ENCODE results near the gene NME9. TPM values are rescaled to one million over a fixed set of nuclear protein-coding genes. Genes with fewer than 3 reads are reported as not detected.

The NME9 gene
- total RNA-seq, 1 experiment from 2014 or later, result 0.35 TPM

DNA sequence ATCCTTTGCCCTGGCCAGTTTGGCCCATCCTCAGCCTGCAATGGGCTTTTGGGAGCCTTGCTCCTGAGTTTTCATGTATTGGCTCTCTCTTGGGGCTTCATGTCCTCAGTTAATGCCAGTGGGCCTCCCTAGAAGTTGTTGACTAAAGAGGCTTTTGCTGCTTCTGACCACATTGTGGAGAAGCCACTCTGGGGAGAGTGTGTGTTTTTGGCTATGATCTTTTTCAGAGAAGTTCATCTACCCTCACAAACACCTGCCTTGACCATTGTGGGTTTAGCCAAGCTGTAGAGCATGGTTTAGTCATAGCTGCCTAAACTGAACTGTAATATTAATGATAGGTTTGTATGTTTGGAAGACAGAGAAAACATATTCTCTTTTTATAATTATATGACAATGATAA is 24.7 kb upstream of the NME9 start:
- no peak overlapping the region for H3K4me3 ChIP-seq (ENCODE audit: insufficient read depth, low read depth, low read length)
- H3K27me3 ChIP-seq (ENCODE audit: control insufficient read depth, insufficient read depth, low read length), result no peaks in the 10 kb centered on the region
- no peaks in the 10 kb centered on the region for H3K36me3 ChIP-seq (replicated peaks; ENCODE audit: control insufficient read depth, insufficient read depth, low read length)
- no peak for DNase-seq

DNA sequence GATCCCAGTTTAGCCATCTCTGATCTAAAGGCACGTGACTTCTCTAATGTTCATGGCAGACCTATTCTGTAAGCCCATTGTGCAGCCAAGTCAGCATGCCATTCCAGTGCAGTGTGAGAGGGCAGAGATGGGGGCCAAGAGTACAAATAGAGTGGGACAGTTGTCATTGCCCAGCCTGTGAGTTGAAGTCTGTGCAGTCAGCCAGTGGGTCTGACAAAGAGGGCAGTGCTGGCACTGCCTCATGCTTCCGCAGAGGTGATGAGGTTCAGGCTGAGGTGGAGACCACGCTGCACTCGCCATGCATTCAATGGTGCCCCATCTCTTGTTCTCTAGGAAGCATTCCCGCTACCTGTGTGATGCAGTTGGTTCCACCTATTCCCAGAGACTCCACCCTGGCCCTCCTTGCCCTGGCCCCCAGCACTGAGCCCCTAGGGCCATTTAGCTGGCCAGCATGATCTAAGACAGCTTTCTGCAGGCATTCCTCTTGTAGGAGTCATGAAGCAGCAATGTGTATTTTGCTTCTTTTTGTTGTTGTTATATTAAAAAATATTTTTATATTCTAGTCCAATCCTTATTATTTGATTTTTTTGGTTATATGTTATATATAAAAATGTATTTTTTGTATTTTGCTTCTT is 22.4 kb upstream of the NME9 start:
- no peaks in the 10 kb centered on the region for H3K27me3 ChIP-seq (ENCODE audit: control insufficient read depth, insufficient read depth, low read length)
- DNase-seq, result no peak

DNA sequence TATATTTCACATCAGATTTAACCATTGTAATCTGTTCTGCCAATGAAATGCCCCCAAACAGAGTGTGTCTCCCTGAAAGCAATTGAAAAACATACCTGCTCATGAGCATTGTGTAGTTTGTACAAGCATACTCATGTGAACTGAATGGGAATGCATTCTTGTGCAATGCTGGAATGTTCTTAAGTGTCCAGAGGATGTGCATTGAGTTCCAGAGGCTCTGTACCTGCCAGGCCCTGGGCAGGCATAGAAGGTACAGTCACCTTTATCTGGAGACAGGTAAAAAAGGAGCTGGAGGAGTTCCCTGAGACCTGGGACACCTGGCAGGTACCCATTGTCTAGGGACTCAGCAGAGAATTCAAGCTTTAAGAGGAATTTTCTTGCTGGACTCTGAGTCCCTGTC is 21.5 kb upstream of the NME9 start:
- Histone ChIP-seq H3K4me3 (ENCODE audit: insufficient read depth, low read depth, low read length) (no peak overlapping the region), H3K36me3 (replicated peaks; ENCODE audit: control insufficient read depth, insufficient read depth, low read length) (no peaks in the 10 kb centered on the region), H3K27me3 (ENCODE audit: control insufficient read depth, insufficient read depth, low read length) (no peaks in the 10 kb centered on the region)
- DNase-seq, result no peak

More for the DNA sequence above, 22.4 kb upstream of the NME9 start:
- Histone ChIP-seq H3K36me3 (replicated peaks; ENCODE audit: control insufficient read depth, insufficient read depth, low read length) (no peaks in the 10 kb centered on the region), H3K4me3 (ENCODE audit: insufficient read depth, low read depth, low read length) (no peak overlapping the region)

GRCh38 chr3:138349926-138350665 is 20.4 kb upstream of the NME9 start:
- no peak for DNase-seq
- H3K36me3 ChIP-seq (replicated peaks; ENCODE audit: control insufficient read depth, insufficient read depth, low read length), result no peaks in the 10 kb centered on the region
- H3K27me3 ChIP-seq (ENCODE audit: control insufficient read depth, insufficient read depth, low read length), result no peaks in the 10 kb centered on the region
- H3K4me3 ChIP-seq (ENCODE audit: insufficient read depth, low read depth, low read length), result no peak overlapping the region

- peak; percentile 71 for DNase-seq
- Histone ChIP-seq H3K36me3 (replicated peaks; ENCODE audit: control insufficient read depth, insufficient read depth, low read length) (no peaks in the 10 kb centered on the region), H3K27me3 (ENCODE audit: control insufficient read depth, insufficient read depth, low read length) (no peaks in the 10 kb centered on the region), H3K4me3 (ENCODE audit: insufficient read depth, low read depth, low read length) (peak overlapping the region; percentile 68)
Observed at GRCh38 chr3:138348754-138349739, 19.4 kb upstream of the NME9 start.

DNA sequence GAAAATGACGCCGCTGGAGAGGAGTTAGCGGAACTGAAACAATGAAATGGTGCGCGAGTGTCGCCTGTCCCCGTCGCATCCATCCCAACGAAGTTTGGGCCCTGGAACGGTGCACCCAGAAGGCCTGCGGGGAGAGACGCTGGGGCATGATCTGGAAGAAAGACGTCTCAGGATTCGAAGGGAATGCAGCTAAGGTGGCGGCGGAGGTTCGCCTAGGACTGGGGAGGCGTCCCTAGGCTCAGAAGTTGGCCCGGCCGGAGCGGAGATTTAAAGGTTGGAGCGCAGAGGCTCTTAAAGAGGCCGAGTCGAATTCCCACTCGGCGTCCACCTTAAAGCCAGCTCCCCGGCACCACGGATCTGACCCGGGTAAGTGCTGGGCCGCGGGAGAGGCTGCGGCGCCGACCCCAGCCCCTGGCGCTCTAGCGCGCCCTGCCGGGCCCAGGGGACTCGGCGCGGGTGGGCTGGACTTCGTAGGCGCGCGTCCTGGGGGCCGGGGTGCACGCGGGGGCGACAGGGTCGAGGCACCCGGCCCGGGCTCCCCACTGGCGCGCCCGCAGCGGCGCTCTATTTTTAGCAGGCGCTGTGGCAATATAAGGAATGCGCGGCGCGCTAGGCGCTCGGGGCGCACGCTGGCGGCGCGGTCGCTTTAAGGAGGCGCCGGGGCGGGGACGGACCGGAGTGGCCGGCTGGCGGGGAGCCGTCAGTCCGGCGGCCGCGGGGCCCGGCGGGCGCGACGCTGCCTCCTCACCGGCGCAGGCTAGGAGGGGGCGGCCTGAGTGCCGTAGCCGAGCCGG is 18.5 kb upstream of the NME9 start, which contains the start of gene MRAS:
MRAS (plus strand) TSS at position 620 of the 794 bp plus-strand sequence. CDS start 24,305 bp downstream, outside the sequence.
- Histone ChIP-seq H3K36me3 (replicated peaks; ENCODE audit: control insufficient read depth, insufficient read depth, low read length) (no peaks in the 10 kb centered on the region), H3K4me3 (ENCODE audit: insufficient read depth, low read depth, low read length) (peak within 1 kb of the TSS; percentile 68), H3K27me3 (ENCODE audit: control insufficient read depth, insufficient read depth, low read length) (no peaks in the 10 kb centered on the region)
- peak; percentile 93 for DNase-seq

DNA sequence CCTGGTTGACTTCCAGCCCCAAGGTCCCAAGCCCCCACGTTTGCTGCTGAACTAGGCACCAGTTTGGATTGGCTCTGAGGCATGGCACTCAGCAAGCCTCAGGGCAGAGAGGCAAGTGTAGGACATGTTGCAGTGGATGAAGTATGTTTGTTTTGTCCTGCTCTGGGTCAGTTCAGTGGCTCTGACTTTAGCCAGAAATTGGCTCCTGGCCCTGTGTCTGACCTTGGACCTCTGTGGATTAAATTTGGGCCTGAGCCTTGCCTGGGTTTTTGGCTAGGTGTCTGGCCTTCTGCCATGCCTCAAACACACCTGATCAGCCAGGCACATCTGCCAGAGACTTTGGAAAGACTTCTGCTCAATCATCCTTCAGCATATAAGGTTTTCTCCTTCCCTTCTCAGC is 15.1 kb upstream of the NME9 start:
- DNase-seq, result no peak
- H3K4me3 ChIP-seq (ENCODE audit: insufficient read depth, low read depth, low read length), result no peak overlapping the region

DNA sequence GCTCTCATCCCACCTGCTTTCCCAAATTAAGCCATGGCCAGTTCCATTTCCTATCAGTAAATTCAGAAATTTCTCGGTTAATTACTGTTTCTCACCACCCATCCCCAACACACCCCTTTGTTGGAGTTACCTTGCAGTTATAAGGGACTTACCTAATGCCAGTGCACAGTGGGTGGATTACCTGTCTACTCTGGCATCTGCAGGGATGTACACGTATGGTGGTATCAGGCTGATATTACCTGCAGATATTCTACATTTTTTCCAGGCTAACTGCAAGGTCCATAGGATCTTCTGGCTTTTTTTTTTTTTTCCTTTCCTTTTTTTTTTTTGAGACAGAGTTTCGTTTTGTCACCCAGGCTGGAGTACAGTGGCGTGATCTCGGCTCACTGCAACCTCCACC is 10.9 kb upstream of the NME9 start:
- H3K4me3 ChIP-seq (ENCODE audit: insufficient read depth, low read depth, low read length), result no peak overlapping the region
- H3K27me3 ChIP-seq (ENCODE audit: control insufficient read depth, insufficient read depth, low read length), result no peaks in the 10 kb centered on the region
- H3K36me3 ChIP-seq (replicated peaks; ENCODE audit: control insufficient read depth, insufficient read depth, low read length), result no peaks in the 10 kb centered on the region
- DNase-seq, result no peak

More for the DNA sequence above, 15.1 kb upstream of the NME9 start:
- Histone ChIP-seq H3K36me3 (replicated peaks; ENCODE audit: control insufficient read depth, insufficient read depth, low read length) (no peaks in the 10 kb centered on the region), H3K27me3 (ENCODE audit: control insufficient read depth, insufficient read depth, low read length) (no peaks in the 10 kb centered on the region)

DNA sequence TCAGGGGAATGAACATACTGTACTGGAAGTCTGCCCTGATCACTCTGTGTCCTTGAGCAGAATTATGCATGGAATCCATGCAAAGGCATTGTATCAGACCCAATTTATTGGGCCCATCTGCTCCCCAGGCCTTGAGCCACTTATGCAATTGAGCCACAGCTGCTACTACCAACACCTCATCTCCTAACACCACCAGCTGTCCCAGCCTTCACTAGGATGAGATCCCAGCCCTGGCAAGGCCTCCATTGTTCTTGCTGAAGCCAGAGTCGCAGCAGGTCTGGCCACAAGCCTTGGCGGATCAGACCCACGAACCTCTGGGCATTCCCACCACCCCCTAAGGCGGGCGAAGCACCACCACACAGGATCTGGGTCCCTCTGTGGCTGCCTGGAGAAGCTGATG is 9.2 kb upstream of the NME9 start:
- DNase-seq, result no peak
- H3K4me3 ChIP-seq (ENCODE audit: insufficient read depth, low read depth, low read length), result no peak overlapping the region
- no peaks in the 10 kb centered on the region for H3K36me3 ChIP-seq (replicated peaks; ENCODE audit: control insufficient read depth, insufficient read depth, low read length)
- H3K27me3 ChIP-seq (ENCODE audit: control insufficient read depth, insufficient read depth, low read length), result no peaks in the 10 kb centered on the region

DNA sequence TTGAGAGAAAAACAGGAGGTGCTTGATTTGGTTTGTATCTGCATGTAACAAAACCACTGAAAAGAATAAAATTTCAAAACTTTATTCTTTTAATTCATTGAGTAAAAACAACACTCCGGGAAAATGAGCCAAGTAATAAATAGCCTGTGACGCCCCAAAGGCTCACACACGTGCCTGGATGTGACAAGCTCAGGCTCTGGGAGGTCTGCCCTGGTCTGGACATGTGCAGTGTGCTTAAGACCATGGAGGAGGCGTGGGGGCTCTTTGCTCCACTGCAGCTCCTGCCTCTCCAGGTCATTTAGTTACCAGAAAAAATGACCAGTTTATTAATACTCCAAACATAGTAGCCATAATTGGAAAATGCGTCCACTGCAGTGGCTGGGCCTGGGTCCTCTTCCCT is 8.6 kb upstream of the NME9 start:
- Histone ChIP-seq H3K27me3 (ENCODE audit: control insufficient read depth, insufficient read depth, low read length) (no peaks in the 10 kb centered on the region), H3K36me3 (replicated peaks; ENCODE audit: control insufficient read depth, insufficient read depth, low read length) (no peaks in the 10 kb centered on the region), H3K4me3 (ENCODE audit: insufficient read depth, low read depth, low read length) (no peak overlapping the region)
- DNase-seq, result no peak

- peak; percentile 62 for DNase-seq
- no peaks in the 10 kb centered on the region for H3K27me3 ChIP-seq (ENCODE audit: control insufficient read depth, insufficient read depth, low read length)
- H3K4me3 ChIP-seq (ENCODE audit: insufficient read depth, low read depth, low read length), result no peak overlapping the region
- no peaks in the 10 kb centered on the region for H3K36me3 ChIP-seq (replicated peaks; ENCODE audit: control insufficient read depth, insufficient read depth, low read length)
Observed at GRCh38 chr3:138336454-138336999, 6.9 kb upstream of the NME9 start.

DNA sequence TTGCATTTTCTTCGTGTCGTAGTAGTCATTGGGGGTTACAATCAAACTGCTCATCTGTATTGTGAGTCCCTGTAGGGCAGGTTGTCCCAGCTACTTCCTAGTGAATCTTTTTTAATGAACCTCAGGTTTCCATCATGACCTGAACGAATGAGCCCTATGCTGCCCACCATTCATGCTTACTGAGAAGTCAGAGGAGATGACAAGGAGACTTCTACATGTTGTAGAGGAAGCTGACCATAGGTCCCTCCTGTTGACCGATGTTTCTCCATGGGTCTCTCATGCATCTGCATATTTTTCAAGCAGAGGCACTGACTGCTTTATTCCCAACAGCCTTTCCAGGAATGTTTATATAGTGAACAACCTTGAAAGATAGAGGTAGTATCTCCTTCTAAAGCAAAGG is 5.0 kb upstream of the NME9 start:
- Histone ChIP-seq H3K27me3 (ENCODE audit: control insufficient read depth, insufficient read depth, low read length) (no peaks in the 10 kb centered on the region), H3K4me3 (ENCODE audit: insufficient read depth, low read depth, low read length) (no peak overlapping the region), H3K36me3 (replicated peaks; ENCODE audit: control insufficient read depth, insufficient read depth, low read length) (no peaks in the 10 kb centered on the region)
- no peak for DNase-seq

GRCh38 chr3:138332472-138333073 is 2.9 kb upstream of the NME9 start:
- peak; percentile 56 for DNase-seq
- Histone ChIP-seq H3K4me3 (ENCODE audit: insufficient read depth, low read depth, low read length) (no peak overlapping the region), H3K27me3 (ENCODE audit: control insufficient read depth, insufficient read depth, low read length) (no peaks in the 10 kb centered on the region), H3K36me3 (replicated peaks; ENCODE audit: control insufficient read depth, insufficient read depth, low read length) (no peaks in the 10 kb centered on the region)
